ENCODE measurements around the gene ELOVL5. TPM values are rescaled to one million over a fixed set of nuclear protein-coding genes. Genes with fewer than 3 reads are reported as not detected.

Gene ELOVL5
- total RNA-seq, 1 donor, result 118 TPM

- no peak for TF ChIP-seq CTCF (IDR thresholded peaks at IDR 0.05; ENCODE audit: insufficient read depth, low read depth, low read length)
- no peak for DNase-seq (ENCODE audit: low read depth)
- H3K4me3 ChIP-seq (ENCODE audit: low read depth, low read length), result no peak overlapping the region
Observed at GRCh38 chr6:53300656-53301551, 47.8 kb downstream of the ELOVL5 start.

- no peak overlapping the region for H3K4me3 ChIP-seq (ENCODE audit: low read depth, low read length)
- no peak for DNase-seq (ENCODE audit: low read depth)
- TF ChIP-seq CTCF (IDR thresholded peaks at IDR 0.05; ENCODE audit: insufficient read depth, low read depth, low read length), result no peak
Observed at GRCh38 chr6:53299331-53300005, 49.3 kb downstream of the ELOVL5 start.

- no peak for TF ChIP-seq CTCF (IDR thresholded peaks at IDR 0.05; ENCODE audit: insufficient read depth, low read depth, low read length)
Observed at GRCh38 chr6:53297004-53297403, 51.7 kb downstream of the ELOVL5 start.

GRCh38 chr6:53295176-53295575, 53.6 kb downstream of the ELOVL5 start:
- TF ChIP-seq CTCF (IDR thresholded peaks at IDR 0.05; ENCODE audit: insufficient read depth, low read depth, low read length), result no peak
- no peak for DNase-seq (ENCODE audit: low read depth)
- H3K4me3 ChIP-seq (ENCODE audit: low read depth, low read length), result no peak overlapping the region

More at GRCh38 chr6:53297004-53297403, 51.7 kb downstream of the ELOVL5 start:
- no peak overlapping the region for H3K4me3 ChIP-seq (ENCODE audit: low read depth, low read length)
- no peak for DNase-seq (ENCODE audit: low read depth)

- H3K4me3 ChIP-seq (ENCODE audit: low read depth, low read length), result no peak overlapping the region
- no peak for TF ChIP-seq CTCF (IDR thresholded peaks at IDR 0.05; ENCODE audit: insufficient read depth, low read depth, low read length)
- no peak for DNase-seq (ENCODE audit: low read depth)
Observed at GRCh38 chr6:53294611-53295010, 54.1 kb downstream of the ELOVL5 start.

- peak; percentile 35 for DNase-seq (ENCODE audit: low read depth)
- no peak overlapping the region for H3K4me3 ChIP-seq (ENCODE audit: low read depth, low read length)
- peak; percentile 67 for TF ChIP-seq CTCF (IDR thresholded peaks at IDR 0.05; ENCODE audit: insufficient read depth, low read depth, low read length)
Observed at GRCh38 chr6:53294095-53294494, 54.7 kb downstream of the ELOVL5 start.
